GM21737 (cell line): Measurements from ENCODE around the gene UFD1.

Experiments used
- ATAC-seq: cut with Tn5 transposase; IDR thresholded peaks from one replicate; pipeline ENCODE4 v1.9.1; 2021; ENCODE audit warnings: mild to moderate bottlenecking, moderate library complexity; ENCODE audit not compliant: unreplicated experiment

Gene UFD1

DNA sequence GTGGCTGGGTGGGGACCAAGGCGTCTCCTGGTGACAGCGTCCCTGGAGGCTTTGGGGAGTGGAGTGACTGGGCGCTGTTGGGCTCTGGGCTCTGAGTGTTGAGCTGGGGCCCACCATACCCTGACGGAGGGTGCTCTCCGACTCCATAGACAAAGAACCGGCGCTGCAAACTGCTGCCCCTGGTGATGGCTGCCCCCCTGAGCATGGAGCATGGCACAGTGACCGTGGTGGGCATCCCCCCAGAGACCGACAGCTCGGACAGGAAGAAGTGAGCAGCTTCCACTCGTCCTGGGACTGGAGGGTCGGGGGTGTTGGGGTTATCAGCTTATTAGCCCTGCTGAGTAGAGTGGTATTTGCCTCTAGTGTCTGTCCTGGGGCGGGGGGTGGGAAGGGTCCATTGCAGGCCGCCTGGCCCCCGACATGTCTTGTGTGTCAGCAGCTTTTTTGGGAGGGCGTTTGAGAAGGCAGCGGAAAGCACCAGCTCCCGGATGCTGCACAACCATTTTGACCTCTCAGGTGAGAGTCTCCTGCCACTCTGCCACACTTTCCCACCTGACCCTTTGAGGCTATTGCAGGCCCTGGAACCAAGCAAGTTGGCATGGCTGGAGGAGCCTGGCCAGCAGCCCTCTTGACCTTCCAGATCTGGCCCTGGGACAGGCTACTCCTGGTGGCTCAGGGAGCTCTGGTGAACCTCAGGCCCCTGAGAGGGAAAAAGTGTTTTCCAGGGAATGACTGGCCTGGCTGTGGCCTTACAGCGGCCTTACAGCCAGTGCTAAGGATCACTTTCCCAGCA is 37.6 kb upstream of the UFD1 start:
- ATAC-seq = no peak

DNA sequence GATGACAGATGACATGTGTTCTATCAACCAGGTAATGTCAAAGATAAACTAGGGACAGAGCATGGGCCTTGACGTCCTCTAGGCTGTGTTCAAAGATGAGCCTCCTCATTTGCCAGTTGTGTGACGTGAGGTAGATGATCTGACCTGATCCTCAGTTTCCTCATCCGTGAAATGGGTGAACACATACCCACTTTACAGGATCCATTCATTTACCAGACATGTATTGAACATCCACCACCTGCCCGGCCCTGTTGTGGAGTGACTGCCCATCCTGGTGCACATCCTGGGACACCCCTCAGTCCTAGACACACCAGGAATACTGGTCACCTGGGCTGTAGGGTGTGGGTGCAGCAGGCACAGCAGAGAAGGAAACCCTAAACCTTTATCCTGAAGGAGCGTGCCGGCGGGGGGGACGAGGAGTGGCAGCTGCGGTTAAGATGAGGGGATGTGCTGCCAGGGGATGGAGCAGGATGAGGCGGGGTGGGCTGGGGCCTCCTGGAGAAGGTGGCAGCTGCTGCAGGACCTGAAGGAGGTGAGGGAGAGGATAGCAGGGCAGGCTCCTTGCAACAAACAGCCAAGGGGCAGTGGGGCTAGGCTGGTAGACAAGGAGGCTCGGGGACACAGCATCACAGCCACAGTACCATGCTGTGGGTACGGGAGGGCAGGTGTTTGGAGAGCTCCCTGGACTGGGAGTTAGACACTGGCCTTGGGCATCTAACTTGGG is 36.8 kb upstream of the UFD1 start:
- ATAC-seq = no peak

DNA sequence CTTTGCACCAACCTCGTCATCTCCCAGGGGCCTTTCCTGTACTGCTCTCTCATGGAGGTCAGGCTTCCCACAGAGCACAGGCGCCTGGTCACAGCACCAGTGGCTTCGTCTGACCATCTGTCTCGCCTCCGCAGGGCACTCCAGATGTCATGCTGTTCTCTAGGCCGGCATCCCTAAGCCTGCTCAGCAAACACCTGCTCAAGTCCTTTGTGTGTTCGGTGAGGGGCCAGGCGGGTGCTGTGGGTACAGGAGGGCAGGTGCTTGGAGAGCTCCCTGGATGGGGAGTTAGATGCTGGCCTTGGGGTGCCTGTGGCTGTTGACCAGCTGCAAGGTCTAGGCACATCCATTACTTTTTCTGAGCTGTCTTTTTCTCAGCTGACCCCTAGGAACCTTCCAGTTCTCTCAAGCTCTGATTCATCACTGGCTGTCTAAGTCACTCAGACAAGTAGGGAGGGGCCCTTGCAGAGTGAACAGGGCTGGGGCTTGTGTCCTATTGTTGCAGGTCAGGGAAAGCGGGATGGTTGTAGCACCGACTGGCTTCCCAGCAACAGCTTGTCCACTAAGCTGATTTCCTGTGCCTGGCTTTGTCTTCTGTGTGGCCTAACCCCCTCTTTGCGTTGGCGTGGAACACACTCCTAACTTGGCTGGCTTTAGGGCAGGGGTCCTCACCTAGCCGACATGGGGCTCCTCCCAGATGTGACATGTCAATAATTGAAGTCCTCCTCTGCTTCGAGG is 36.0 kb upstream of the UFD1 start:
- no peak for ATAC-seq

DNA sequence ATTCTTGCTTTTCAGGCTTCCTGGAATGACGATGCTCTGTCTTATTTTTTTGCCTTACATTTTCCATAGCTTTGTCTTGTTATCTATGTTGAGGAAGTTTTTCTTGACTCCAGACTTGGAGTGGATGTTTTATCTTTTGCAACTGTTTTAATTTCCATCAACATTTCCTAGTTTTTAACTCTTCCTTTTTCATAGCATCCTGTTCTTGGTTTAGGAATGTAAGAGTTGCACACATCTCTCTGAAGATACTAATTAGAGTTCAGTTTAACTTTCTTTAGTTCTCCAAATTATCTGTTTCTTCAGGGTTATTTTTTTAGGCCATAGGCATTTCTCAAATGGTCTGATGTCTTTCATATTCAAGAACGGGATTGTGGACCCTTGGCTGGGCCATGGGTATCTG is 34.8 kb upstream of the UFD1 start:
- ATAC-seq = no peak

DNA sequence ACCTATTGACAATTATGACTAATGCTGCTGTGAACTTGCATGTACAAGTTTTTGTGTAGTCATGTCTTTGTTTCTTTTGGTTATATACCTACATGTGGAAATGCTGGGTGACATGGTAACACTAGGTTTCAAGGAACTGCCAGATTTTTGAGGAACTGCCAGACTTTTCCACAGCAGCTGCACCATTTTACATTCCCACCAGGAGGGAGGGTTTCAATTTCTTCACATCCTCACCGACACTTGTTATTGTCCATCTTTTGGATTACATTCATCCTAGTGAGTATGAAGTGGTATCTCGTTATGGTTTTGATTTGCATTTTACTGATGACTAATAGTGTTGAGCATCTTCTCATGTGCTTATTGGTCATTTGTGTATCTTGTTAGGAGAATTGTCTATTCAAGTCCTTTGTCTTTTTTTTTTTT is 31.9 kb upstream of the UFD1 start:
- ATAC-seq = no peak

DNA sequence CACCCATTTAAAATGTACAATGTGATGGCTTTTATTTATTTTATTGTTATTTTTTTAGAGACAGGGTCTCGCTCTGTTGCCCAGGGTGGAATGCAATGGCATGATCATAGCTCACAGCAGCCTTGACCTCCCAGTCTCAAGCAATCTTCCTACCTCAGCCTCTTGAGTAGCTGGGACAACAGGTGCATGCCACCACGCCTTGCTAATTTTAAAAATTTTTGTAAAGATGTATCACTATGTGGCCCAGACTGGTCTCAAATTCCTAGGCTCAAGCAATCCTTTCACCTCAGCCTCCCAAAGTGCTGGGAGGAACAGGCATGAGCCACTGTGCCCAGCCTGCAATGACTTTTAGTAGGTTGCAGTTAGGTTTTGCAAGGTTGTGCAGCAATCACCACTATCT is 30.9 kb upstream of the UFD1 start:
- no peak for ATAC-seq

DNA sequence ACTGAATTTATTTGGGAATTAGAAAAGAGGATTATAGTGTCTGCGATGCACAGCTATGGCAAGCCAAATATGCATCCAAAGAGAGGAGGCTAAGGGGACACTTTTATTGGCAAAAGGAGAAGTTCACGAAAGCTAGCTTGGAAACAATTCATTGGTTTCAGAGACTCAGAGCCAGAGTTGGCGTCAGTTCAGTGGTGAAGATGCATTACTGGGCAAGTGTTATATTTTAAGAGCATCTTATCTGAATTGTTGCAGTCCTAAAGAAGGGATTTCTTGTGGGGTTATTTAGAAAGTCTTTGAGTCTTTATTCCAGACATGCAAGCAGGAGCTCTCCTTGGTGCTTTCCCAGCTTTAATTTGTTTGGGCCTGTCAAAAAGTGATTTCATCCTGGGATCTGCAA is 30.2 kb upstream of the UFD1 start:
- ATAC-seq = no peak

DNA sequence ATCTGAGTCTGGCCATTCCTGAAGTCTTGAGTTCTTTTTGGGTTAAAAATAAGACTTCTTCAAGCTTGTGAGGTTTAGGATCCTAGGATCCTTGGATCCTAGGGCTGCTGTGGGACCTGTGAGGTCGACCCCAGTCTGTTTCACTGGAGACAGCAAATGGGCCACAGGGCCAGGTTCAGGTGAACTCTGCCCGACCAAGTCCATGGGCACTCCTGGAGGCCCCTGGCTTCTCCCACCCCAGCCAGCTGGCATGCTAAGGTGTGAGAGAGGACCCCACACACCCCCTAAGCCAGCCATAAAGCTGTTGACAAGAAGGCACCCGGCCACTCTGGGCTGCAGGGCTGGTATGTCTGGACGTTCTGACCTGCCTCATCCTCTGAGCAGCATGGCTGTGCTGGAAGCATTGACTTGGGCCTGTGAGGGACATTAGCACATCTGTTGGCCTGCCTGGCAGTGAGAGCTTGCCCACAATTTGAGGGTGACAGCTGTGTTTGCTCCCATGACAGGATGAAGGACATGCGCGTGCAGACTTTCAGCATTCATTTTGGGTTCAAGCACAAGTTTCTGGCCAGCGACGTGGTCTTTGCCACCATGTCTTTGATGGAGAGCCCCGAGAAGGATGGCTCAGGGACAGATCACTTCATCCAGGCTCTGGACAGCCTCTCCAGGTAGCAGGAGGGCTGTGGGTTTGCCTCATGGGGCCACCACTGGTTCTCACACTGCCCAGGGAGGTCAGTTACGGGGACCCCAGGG is 29.2 kb upstream of the UFD1 start:
- ATAC-seq = no peak

DNA sequence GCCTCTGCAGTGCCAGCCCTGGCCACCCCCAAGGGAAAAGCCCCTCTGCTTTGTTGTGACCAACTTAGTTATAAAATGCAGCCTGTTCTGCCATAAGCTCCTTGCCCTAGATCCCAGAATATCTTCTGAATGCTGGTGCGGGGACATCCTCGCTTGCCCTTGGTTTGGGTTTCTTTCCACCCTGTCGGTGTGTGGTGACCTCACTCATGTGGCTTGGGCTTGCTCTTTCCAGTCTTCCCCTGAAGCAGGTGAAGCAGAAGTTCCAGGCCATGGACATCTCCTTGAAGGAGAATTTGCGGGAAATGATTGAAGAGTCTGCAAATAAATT is 28.5 kb upstream of the UFD1 start:
- ATAC-seq = no peak

DNA sequence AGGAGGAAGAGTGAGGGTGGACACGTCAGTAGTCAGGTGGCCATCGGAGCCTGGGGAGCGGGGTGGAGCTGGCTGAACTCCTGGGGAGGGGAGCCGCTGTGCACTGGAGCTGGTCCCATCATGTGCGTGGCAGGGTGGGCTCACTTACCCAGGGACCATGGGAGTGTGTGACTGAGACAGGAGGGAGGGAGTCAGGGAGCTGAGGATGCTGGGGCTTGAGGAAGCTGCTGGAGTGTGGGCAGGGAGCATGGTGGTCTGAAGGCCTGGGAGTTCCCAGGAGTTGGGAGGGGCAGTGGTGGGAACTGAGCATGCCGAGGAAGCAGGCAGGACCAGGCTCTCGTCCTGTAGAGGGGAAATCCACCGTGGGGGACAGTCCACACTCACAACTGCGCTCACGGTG is 27.2 kb upstream of the UFD1 start:
- ATAC-seq = no peak

DNA sequence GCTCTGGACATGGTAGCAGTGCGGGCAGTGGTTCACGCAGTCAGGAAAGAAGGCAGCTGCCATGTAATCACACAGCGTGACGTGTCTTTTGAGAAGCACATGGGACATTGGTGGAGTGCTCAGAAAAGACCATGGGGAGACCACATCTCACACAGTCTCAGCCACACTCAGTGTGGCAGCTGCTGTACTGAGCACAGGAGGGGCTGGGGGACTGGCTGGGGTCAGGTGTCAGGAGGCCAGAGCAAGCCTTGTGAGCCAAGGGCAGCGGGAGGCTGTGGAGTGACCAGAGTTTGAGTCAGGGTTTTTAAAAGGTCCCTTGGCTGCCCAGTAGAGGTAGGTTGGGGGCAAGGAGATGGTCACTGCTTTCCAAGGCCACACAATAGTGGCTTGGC is 26.7 kb upstream of the UFD1 start:
- no peak for ATAC-seq

DNA sequence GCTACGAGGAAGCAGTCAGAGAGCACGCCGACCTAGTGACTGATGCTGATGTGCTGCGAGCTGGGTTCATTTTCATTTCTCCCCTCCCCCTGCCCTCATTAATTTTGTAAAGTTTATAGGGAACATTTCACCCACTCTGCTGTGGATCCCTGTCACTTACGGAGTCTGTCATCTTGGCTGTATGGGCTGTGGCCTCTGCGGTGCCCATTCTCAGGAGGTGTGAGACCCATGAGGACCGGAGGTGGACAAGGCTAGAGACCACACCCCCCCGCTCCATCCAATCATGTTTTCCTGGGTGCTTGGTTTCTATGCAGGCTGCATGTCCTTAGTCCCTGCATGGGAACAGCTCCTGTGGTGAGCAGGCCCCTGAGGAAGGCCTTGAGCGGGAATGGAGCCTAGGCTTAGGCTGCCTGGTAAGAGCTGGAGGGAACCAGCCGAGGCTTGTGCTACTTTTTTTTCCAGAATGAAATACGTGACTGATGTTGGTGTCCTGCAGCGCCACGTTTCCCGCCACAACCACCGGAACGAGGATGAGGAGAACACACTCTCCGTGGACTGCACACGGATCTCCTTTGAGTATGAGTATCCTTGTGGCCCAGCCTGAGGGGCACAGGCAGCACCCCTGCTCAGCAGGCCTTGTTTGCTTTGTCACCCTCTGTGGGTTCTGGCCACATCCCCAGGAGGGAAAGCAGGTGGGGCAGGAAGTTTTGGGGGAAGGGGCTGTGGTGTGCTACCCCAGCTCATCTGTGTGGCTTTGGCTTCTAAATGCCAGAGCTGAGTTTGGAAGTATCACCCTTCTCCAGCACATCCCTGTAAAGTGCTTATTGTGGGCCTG is 26.1 kb upstream of the UFD1 start:
- no peak for ATAC-seq

DNA sequence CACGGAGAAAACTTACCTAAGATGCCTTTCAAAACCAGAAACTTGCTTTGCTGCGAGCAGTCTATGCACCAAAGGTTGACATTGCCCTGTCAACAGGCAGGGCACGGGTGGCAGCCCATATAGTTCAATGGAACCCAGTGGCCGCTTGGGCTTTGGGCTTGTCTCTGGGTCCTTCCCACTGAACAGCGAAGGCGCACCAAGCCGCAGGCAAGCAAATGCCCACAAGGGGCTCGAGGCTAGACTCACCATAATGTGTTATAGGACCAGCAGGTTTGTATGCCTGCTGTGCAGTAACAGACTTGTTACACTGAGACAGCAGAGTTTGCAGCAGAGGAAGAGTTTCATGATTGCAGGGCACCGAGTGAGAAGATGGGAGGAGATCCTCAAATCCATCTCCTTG is 24.9 kb upstream of the UFD1 start:
- no peak for ATAC-seq

DNA sequence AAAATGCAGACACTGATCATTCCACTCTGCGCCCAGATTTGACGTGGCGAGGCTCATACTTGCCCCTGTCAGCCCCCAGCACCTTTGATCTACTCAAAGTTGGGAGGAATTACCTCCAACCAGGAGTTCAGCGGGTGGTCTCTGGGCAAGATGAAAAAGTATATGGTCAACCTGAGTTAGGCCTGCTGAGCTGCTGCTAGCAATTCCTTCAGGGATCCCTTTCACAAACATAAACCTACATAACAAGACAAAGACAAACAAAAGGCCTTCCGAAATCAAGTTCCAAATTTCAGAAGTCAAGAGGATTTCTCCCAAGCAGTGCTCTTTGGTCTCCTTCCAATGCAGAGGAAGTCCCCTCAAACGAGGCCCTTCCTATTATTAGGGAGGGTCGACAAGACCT is 24.4 kb upstream of the UFD1 start:
- ATAC-seq = no peak

DNA sequence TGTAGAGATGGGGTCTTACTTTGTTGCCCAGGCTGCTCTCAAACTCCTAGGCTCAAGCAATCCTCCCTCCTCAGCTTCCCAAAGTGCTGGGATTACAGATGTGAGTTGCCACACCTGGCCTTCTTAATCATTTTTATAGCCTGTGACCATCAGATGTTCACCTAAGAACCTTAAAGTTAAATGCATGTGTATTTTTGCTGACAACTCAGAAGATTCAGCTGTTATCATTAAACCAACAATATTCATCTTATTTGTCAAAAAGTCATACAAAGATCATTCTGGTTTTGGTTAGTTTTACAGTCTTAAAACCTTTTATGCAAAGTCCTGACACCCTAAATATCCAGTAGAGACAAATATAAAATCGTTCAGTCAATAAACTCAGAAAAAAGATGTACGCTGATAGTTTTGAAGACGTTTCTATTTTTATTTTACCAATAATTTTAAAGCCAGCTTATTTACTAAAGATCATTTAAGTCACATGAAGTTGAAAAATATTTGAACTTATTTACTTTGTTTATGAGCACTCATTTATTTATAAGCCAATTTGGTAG is 23.0 kb upstream of the UFD1 start:
- no peak for ATAC-seq

DNA sequence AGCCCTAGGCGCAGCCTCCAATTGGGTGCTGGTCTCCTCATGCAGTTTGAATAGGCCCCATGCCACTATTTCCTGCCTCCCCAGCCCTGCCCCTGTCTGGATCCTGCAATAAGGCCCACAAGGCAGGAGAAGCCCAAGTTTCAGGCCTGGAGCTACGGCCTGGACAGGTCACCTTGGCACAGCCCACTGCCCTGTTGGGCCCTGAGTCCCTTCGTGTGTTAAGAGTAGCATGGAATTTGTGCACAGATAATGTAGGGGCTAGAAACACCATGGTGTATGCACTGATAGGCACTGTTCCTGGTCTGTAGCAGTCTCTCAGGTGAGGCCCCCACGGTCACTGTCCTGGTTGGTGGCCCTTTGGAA is 20.9 kb upstream of the UFD1 start:
- no peak for ATAC-seq

DNA sequence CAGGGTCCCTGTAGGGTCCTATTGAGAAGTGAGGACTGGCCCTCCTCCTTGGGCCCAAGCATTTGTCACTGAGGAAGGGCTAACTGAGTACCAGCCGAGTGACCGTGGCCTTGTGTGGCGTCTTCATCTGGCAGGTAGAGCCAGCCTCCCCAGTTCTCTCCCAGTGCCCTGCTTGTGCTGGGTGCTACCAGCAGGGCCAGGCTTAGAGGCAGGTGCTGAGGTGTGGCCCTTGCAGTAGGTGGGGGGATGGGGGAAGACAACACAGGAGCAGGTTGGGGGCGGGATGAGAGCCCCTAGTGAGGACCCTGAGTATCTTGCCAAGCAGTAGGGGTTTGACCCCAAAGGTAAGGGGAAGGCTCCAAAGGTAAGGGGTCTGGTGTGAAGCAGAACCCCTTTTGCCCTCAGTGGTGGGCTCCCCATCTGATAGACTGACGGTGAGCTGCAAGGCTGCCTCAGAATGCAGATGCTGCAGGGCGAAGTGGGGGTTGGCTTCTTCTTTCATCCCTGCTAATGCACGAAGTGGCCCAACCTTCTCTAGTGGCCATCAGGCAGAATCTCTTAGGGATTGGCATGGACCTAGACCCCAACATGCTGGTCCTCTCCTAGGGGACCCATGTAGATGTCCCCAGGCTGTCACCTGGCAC is 20.4 kb upstream of the UFD1 start:
- ATAC-seq = no peak

DNA sequence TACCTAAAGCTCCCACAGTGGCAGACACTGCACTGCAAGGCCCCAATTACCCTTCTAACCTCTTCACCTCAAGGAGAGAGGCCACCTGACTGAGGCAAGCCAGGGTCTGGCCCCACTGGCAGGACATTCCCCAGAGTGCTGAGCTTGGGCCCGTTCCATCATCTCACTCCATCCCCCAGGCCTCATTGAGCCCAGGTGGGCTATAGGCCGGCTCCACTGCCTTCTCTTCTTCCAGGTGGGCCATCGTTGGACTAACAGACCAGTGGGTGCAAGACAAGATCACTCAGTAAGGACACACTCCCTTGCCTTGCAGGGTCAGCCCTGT is 19.8 kb upstream of the UFD1 start:
- no peak for ATAC-seq

DNA sequence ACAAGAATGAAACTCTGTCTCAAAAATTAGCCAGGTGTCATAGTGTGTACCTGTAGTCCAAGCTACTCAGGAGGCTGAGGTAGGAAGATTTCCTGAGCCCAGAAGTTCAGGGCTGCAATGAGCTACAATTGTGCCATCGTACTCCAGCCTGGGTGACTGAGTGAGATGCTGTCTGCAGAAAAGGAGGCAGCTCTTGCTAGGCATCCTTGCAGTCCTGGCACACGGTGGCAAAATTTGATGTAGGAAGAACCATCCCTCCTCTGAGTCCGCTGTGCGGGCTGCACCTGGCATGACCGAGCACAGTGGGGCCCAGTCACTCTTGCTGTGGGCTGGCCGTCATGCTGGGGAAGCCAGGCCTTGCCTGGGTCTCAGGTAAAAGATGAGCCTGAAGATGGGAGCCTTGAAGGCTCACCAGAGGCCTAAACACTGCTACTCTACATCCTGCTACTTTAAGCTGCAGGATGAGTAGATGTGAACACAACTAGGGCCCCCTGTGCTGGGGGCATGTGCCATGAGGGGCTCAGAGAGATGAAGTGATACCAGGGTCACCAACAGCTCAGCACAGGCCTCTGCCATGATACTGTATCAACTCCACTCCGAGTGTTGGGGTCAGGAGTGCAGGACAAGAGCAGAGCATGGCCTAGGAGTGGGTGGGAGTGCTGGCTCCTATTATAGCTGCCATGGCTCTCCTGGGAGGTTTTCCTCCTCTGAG is 19.3 kb upstream of the UFD1 start:
- no peak for ATAC-seq
